IPS DF 19.7 (cell line): Measurements from ENCODE around the gene DOCK2.
"Not testable (repeated sequence)": the region's sequence is repeated elsewhere in the genome, so short reads cannot be mapped to it uniquely, and the experiment has no call there.

Experiments
- DNase-seq: peaks from one replicate; pipeline ENCODE4 v3.0.0-alpha.2; 2013; ENCODE audit warnings: low read depth, low spot score

DOCK2 gene

GRCh38 chr5:169756071-169756765, 119.1 kb downstream of the DOCK2 start:
- no peak for DNase-seq

GRCh38 chr5:169757016-169757415, 119.9 kb downstream of the DOCK2 start:
- DNase-seq, result no peak

DNA sequence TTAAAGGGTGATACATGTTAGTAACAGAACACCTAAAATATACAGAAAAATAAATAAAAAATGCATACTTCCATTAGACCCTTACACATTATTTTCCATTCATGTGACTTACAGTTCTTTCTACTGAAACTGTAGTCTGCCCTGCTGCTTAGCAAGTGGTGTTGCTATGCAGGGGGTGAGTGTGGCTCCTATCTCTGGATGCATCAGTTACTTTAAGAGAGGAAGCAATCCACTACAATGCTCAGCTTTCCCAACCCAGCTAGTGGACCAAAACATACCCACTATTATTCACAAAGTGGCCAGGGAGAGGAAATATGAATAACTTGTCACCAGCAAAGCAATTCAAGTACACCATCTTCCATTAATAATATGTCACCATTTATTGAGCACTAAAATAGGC, 121.8 kb downstream of the DOCK2 start:
- no peak for DNase-seq

DNA sequence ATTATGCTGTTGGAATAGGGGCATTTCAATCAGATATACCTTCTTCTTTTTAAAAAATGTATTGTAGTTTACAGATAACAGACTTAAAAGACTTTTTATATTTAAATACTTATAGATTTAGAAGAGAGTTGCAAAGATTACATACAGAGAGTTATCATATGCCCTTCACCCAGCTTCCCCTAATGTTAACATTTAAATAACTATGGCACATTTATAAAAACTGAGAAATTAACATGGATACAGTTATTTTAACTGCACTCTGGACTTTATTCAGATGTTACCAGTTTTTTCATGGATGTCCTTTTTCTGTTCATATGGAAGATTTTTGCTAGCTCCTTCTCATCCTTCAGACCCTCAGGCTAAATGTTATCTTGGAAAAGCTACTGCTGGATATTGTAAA, 123.2 kb downstream of the DOCK2 start:
- DNase-seq, result no peak

- no peak for DNase-seq
Measured at GRCh38 chr5:169762338-169763095, 125.4 kb downstream of the DOCK2 start.

DNA sequence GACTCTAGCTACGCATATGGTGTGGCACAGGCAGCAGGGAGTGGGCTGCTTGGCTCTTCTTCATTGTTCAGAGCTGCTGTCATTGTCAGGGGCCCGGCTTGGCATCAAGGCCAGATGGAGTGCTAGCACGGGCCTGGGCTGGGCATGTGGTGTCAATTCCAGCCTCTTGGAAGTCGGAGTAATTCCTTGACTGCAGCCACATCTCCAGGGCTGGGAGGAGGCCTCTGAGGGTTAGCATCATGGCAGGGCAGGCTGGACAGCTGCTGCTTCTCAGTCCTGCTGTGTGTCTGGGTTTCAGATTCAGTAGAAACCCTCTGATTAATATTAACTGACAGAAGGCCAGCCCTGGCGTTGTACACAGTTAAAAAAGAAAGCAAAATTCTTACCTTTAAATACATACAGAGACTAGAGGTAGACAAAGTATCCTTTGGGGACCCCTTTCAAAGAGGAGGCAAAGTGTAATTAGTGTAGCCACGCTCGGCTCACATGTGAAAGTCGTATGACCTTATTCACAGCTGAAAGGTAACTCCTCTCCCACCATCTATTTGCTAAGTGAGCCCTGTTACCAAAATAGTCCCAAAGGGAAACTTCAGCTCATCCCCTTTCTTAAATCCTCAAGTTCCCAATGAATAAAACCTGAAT, 126.4 kb downstream of the DOCK2 start:
- no peak for DNase-seq

DNA sequence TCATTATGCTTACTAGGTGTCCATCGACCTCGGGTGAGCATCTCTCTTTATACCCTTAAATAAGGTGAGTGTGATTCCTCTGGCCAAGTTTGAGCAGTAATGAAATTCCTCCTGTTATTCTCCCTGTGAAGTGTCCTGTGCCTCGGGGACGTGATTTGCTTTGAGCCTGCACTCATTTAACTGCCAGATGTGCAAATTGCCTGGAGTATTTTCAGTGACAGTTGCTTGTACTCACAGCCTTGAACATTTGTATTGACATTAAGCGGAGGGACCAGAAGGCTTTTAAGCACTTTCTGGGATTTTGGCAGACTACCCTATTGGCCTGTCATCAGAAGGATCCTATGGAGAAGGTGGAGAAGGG, 126.9 kb downstream of the DOCK2 start:
- DNase-seq, result no peak

DNA sequence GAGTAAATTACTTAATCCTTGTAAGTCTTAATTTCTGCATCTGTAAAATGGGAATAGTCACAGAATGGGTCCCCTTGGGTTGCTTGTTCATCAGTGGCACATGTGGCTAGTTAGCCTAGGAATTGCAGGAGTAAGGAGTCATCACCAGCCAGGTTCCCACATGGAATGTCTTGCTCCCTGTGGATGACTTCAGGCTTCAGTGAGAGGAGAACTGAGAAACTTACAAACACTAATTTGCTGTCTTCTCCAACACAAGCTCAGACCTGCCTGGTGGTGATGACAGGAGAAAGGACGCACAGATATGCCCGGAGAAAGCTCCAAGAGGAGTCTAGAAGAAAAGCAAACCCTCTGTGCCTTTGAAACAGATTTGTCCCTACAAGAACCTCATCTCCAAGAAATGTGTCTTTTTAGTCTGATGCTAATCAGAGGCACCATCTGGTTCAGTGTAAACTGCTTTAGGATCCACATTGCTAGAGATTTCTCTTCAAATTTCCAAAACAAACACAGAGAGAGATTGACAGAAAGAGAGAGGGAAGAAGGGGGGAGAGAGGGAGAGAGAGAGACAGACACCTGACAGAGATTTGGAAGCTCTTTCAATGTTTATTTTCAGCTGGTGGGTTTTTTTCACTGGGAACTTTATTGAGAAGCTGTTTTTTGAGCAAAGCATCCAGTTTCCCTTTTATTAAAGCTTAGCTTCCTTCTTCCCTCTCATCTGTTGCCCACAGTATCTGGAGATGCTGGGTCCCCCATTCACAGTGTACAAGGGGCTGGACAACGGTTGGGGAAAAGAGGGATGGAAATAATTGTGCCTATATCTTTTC, 128.3 kb downstream of the DOCK2 start:
- no peak for DNase-seq

DNA sequence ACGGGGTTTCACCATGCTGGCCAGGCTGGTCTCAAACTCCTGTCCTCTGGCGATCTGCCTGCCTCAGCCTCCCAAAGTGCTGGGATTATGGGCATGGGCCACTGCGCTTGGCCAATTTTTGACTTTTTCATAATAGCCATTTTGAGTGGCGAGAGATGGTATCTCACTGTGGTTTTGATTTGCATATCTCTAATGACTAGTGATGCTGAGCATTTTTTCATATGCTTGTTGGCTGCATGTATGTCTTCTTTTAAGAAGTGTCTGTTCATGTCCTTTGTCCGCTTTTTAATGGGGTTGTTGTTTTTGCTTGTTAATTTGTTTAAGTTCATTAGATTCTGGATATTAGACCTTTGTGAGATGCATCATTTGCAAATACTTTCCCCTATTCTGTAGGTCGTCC, 129.9 kb downstream of the DOCK2 start:
- not testable (repeated sequence) for DNase-seq

DNA sequence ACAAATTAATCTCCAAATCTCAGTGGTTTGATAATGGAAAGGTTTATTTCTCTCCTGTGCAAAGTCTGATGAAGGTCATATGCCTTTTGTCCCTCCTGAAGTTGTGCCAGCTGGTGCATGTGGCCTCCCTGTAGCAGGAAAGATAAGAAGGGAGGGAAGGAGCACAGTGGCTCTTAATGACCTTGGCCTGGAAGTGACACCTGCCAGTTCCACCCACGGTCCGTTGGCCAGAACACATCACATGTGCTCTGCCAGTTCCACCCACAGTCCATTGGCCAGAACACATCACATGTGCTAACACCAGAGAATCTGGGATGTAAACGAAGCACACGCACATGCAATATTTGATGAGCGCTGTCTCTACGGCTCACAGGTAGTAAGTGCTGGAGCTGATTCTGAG, 130.9 kb downstream of the DOCK2 start:
- DNase-seq, result no peak

GRCh38 chr5:169768416-169768815, 131.3 kb downstream of the DOCK2 start:
- DNase-seq, result no peak

GRCh38 chr5:169770109-169770508, 133.0 kb downstream of the DOCK2 start:
- DNase-seq, result no peak

- DNase-seq, result no peak
Measured at GRCh38 chr5:169772256-169772655, 135.2 kb downstream of the DOCK2 start.

DNA sequence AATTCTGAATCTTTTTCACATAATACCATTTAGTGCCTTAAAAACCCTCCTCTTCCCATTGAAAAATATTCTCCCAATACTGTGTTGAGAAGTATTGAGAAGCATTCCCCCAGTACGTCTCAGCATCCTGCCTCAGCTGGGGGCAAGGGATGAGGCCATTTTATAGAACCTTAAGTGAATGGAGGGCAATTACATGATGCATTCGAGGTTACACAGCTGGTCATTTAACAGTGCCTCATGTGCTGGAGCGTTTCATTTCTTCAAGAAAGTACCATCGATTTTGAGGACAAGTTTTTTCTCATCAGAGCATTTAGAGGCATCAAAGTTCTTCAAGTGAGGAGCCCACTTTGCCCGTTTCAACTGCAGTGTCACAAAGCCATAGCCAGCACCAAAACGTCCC, 135.6 kb downstream of the DOCK2 start:
- no peak for DNase-seq

- DNase-seq, result no peak
Measured at GRCh38 chr5:169777159-169777558, 140.1 kb downstream of the DOCK2 start.

GRCh38 chr5:169778622-169779596, 141.8 kb downstream of the DOCK2 start:
- DNase-seq, result no peak

- no peak for DNase-seq
Measured at GRCh38 chr5:169781420-169782345, 144.6 kb downstream of the DOCK2 start.

- no peak for DNase-seq
Measured at GRCh38 chr5:169785771-169786618, 148.9 kb downstream of the DOCK2 start.

DNA sequence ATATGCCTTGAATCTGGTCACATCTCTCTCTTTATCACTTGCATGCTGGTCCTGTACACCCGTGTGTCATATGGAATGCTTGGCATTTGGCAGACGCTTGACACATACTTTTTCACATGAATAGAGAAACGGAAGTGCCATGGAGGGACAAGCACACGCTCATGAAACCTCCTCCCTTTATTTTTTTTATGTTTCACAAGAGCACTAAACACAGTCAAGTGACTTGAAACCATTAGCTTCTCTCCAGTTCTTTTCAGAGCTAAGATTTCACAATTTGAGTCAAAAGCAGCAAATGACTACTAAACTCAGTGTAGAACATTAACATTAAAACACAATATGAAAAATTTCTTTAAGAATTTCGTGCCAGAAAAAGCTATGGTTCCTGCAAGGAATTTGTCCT, 151.1 kb downstream of the DOCK2 start:
- DNase-seq, result no peak
